ENCODE data around the gene KCNK3. TPM values are rescaled to one million over a fixed set of nuclear protein-coding genes. Genes with fewer than 3 reads are reported as not detected.
"Not testable (repeated sequence)": the region's sequence is repeated elsewhere in the genome, so short reads cannot be mapped to it uniquely, and the experiment has no call there.

The KCNK3 gene
- total RNA-seq, 6 experiments from 2014 or later, result not detected

DNA sequence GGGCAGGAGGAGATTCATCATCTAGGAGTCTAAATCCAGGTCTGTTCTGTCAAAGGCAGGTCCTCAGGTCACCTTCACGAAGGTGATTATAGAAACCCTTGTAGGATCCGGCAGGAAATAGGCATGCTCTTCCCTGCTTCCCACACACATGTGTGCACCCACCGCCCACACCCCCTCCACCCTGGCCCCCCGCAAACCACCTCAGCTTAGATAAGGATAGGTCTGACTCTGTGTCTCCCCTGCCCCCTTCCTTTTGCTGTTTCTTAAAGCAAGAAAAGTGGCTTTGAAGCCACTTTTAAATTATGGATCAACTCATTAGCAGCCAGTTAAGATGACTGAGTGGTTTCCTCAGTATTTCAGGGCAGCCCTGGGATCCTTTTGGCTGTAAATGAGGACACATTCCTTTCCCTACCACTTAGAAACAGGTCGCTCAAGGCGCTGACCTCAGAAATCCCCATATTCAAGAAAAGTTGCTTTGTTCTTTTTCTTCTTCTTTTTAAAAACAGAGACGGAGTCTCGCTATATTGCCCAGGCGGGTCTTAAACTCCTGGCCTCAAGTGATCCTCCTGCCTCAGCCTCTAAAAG, 36.8 kb upstream of the KCNK3 start:
- H3K4me1 Mint-ChIP-seq (ENCODE audit: low read depth), result peaks cover 8% of the 10 kb centered on the region; the same call in 1 of the 2 replicates
- peaks cover 12% of the 10 kb centered on the region; the same call in 1 of the 2 replicates for H3K9me3 Mint-ChIP-seq
- no peaks in the 10 kb centered on the region for H3K36me3 Mint-ChIP-seq (ENCODE audit: low read depth)
- H3K27ac Mint-ChIP-seq, result no peak overlapping the region
- TF ChIP-seq, protein P1, sequence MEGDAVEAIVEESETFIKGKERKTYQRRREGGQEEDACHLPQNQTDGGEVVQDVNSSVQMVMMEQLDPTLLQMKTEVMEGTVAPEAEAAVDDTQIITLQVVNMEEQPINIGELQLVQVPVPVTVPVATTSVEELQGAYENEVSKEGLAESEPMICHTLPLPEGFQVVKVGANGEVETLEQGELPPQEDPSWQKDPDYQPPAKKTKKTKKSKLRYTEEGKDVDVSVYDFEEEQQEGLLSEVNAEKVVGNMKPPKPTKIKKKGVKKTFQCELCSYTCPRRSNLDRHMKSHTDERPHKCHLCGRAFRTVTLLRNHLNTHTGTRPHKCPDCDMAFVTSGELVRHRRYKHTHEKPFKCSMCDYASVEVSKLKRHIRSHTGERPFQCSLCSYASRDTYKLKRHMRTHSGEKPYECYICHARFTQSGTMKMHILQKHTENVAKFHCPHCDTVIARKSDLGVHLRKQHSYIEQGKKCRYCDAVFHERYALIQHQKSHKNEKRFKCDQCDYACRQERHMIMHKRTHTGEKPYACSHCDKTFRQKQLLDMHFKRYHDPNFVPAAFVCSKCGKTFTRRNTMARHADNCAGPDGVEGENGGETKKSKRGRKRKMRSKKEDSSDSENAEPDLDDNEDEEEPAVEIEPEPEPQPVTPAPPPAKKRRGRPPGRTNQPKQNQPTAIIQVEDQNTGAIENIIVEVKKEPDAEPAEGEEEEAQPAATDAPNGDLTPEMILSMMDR (IDR thresholded peaks at IDR 0.05), result no peak
- H3K27me3 Mint-ChIP-seq (ENCODE audit: insufficient read depth), result peaks cover 43% of the 10 kb centered on the region
- DNase-seq, result no peak
- H3K4me3 Mint-ChIP-seq, result no peak overlapping the region

DNA sequence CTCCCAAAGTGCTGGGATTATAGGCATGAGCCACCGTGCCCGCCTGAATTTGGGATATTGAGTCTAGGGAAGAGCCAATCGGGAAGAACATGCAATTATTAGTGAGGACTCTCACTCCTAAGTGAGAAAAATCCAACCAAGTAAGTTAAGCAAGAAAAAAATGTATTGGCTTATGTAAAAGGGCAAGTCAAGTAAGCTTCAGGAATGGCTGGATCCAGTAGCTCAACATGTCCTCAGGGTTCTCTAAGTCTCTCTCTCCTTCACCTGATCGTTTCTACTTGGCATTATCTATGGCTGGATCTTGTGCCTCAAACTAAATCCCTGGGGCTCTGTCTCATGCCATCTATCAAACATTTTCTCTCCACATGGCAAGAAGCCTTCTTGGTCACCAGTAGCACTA, 35.3 kb upstream of the KCNK3 start:
- Mint-ChIP-seq H3K4me3 (no peak overlapping the region), H3K27me3 (ENCODE audit: insufficient read depth) (peaks cover 30% of the 10 kb centered on the region), H3K9me3 (peaks cover 15% of the 10 kb centered on the region; the same call in 1 of the 2 replicates), H3K27ac (no peak overlapping the region), H3K4me1 (ENCODE audit: low read depth) (peaks cover 6% of the 10 kb centered on the region; the same call in 1 of the 2 replicates), H3K36me3 (ENCODE audit: low read depth) (no peaks in the 10 kb centered on the region)
- DNase-seq, result no peak
- TF ChIP-seq, protein P1 (IDR thresholded peaks at IDR 0.05), result no peak

- H3K36me3 Mint-ChIP-seq (ENCODE audit: low read depth), result no peaks in the 10 kb centered on the region
- H3K9me3 Mint-ChIP-seq, result peaks cover 15% of the 10 kb centered on the region; the same call in 1 of the 2 replicates
- H3K27ac Mint-ChIP-seq, result no peak overlapping the region
- DNase-seq, result no peak
- H3K4me3 Mint-ChIP-seq, result no peak overlapping the region
- H3K27me3 Mint-ChIP-seq (ENCODE audit: insufficient read depth), result peaks cover 21% of the 10 kb centered on the region
- H3K4me1 Mint-ChIP-seq (ENCODE audit: low read depth), result no peaks in the 10 kb centered on the region
- TF ChIP-seq, protein P1 (IDR thresholded peaks at IDR 0.05), result no peak
These were observed 33.7 kb upstream of the KCNK3 start for GRCh38 chr2:26658691-26659346.

GRCh38 chr2:26660363-26660962, 32.1 kb upstream of the KCNK3 start:
- no peak overlapping the region for H3K4me3 Mint-ChIP-seq
- no peaks in the 10 kb centered on the region for H3K4me1 Mint-ChIP-seq (ENCODE audit: low read depth)
- no peak for DNase-seq
- no peaks in the 10 kb centered on the region for H3K36me3 Mint-ChIP-seq (ENCODE audit: low read depth)
- H3K9me3 Mint-ChIP-seq, result peaks cover 15% of the 10 kb centered on the region; the same call in 1 of the 2 replicates
- H3K27me3 Mint-ChIP-seq (ENCODE audit: insufficient read depth), result peaks cover 20% of the 10 kb centered on the region
- H3K27ac Mint-ChIP-seq, result no peak overlapping the region
- TF ChIP-seq, protein P1 (IDR thresholded peaks at IDR 0.05), result no peak

DNA sequence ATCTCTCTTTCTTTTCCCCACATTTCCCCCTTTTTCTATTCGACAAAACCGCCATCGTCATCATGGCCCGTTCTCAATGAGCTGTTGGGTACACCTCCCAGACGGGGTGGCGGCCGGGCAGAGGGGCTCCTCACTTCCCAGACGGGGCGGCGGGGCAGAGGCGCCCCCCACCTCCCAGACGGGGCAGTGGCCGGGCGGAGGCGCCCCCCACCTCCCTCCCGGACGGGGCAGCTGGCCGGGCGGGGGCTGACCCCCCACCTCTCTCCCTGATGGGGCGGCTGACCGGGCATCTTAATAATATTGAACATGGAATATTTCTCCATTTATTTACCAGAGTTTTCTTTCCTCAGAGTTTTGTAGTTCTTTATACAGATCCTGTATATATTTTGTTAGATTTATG, 27.2 kb upstream of the KCNK3 start:
- H3K27ac Mint-ChIP-seq; DNase-seq; H3K36me3 Mint-ChIP-seq (ENCODE audit: low read depth); H3K27me3 Mint-ChIP-seq (ENCODE audit: insufficient read depth); H3K9me3 Mint-ChIP-seq; H3K4me3 Mint-ChIP-seq: not testable (repeated sequence)
- peaks cover 21% of the 10 kb centered on the region for H3K4me1 Mint-ChIP-seq (ENCODE audit: low read depth)

- TF ChIP-seq, protein P1 (IDR thresholded peaks at IDR 0.05), result no peak
- Mint-ChIP-seq H3K27me3 (ENCODE audit: insufficient read depth) (peaks cover 12% of the 10 kb centered on the region), H3K4me3 (no peak overlapping the region), H3K36me3 (ENCODE audit: low read depth) (no peaks in the 10 kb centered on the region), H3K4me1 (ENCODE audit: low read depth) (peaks cover 21% of the 10 kb centered on the region), H3K9me3 (no peaks in the 10 kb centered on the region), H3K27ac (no peak overlapping the region)
- peak; percentile 27 for DNase-seq
These were observed 25.9 kb upstream of the KCNK3 start for GRCh38 chr2:26666671-26667070.
